ENCODE results near the gene ZCCHC12.

The ZCCHC12 gene

GRCh38 chrX:118867251-118867650 lies 43.6 kb downstream of the ZCCHC12 start:
- no peak for DNase-seq (ENCODE audit: low read depth in 2 of 2)

GRCh38 chrX:118872102-118872566 lies 48.5 kb downstream of the ZCCHC12 start:
- DNase-seq (ENCODE audit: low read depth in 2 of 2) = no peak
